Ectodermal cell (in vitro differentiated cells): ENCODE measurements around the gene NSMF.

ENCODE experiments used
- H3K27ac ChIP-seq: 2 replicates; pipeline ENCODE4 v1.7.0; 2013; ENCODE audit warnings: mild to moderate bottlenecking, low read depth, low read length; ENCODE audit not compliant: insufficient read depth, poor library complexity, severe bottlenecking
- H3K27me3 ChIP-seq: 2 replicates; pipeline ENCODE4 v1.7.0; 2013; ENCODE audit warnings: mild to moderate bottlenecking, low read length; ENCODE audit not compliant: insufficient read depth, control insufficient read depth, poor library complexity, severe bottlenecking
- H3K36me3 ChIP-seq: one replicate; pipeline ENCODE4 v1.7.0; 2013; ENCODE audit warnings: low read length; ENCODE audit not compliant: control insufficient read depth, insufficient read depth
- H3K4me1 ChIP-seq: one replicate; pipeline ENCODE4 v1.7.0; 2013; ENCODE audit warnings: low read length; ENCODE audit not compliant: control insufficient read depth, insufficient read depth
- H3K4me3 ChIP-seq: 2 replicates; pipeline ENCODE4 v1.7.0; 2013; ENCODE audit warnings: low read depth, low read length, control low read depth; ENCODE audit not compliant: insufficient read depth
- H3K9me3 ChIP-seq: 2 replicates; pipeline ENCODE4 v1.7.0; 2013; ENCODE audit warnings: mild to moderate bottlenecking, low read length, moderate library complexity; ENCODE audit not compliant: control insufficient read depth
- WGBS, 2 experiments: methylation state at CpG; one replicate each; pipeline ENCODE4 v1.1.7; 2013; ENCODE audit warnings: missing lambda C conversion rate in 2 of 2; 5-methylcytosine and 5-hydroxymethylcytosine counted together

The NSMF gene

GRCh38 chr9:137436761-137437600 is 22.2 kb downstream of the NSMF start:
- Histone ChIP-seq H3K4me3 (no peak overlapping the region), H3K4me1 (no peaks in the 10 kb centered on the region), H3K27ac (no peak overlapping the region), H3K9me3 (no peaks in the 10 kb centered on the region), H3K27me3 (peaks cover 7% of the 10 kb centered on the region), H3K36me3 (no peaks in the 10 kb centered on the region)
- 92 to 93% methylated on average over 24 of the region's 24 CpGs for WGBS, 2 experiments

GRCh38 chr9:137435980-137436760 is 23.0 kb downstream of the NSMF start:
- no peak overlapping the region for H3K27ac ChIP-seq
- no peaks in the 10 kb centered on the region for H3K36me3 ChIP-seq
- WGBS, 2 experiments = 93% methylated on average over 42 of the region's 42 CpGs
- H3K4me1 ChIP-seq = no peaks in the 10 kb centered on the region
- no peak overlapping the region for H3K4me3 ChIP-seq
- no peaks in the 10 kb centered on the region for H3K27me3 ChIP-seq
- no peaks in the 10 kb centered on the region for H3K9me3 ChIP-seq

DNA sequence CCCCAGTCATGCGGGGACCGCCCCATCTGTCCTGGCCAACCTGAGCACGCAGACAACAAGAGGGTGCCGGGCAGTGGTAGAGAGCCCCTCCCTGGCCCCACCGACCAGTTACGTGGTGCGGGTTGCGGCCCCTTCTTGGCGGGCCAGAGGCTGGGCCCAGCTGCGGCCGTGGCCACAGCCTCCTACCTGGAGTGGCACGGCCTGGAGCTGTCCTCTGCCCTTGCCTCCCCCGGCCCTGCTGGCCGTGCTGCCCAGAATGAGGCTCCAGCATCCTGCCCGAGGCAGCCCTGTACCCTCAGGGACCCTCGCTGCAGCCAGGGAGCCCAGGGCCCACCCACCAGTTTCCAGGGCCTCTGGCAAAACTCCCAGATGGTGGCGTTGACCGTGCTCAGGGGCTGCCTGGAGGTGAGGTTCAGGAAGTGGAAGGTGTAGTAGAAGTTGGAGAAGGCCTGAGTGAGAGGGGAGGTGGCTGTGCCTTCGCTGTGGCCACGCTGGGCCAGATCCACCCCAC is 23.7 kb downstream of the NSMF start:
- Histone ChIP-seq H3K36me3 (no peaks in the 10 kb centered on the region), H3K9me3 (no peaks in the 10 kb centered on the region), H3K4me1 (peaks cover 5% of the 10 kb centered on the region), H3K4me3 (no peak overlapping the region), H3K27ac (no peak overlapping the region), H3K27me3 (no peaks in the 10 kb centered on the region)
- WGBS, 2 experiments = 89 to 91% methylated on average over 20 of the region's 20 CpGs

GRCh38 chr9:137434498-137435380 is 24.4 kb downstream of the NSMF start:
- WGBS, 2 experiments = 93 to 94% methylated on average over 43 of the region's 43 CpGs
- Histone ChIP-seq H3K4me3 (no peak overlapping the region), H3K9me3 (no peaks in the 10 kb centered on the region), H3K4me1 (peaks cover 6% of the 10 kb centered on the region), H3K36me3 (no peaks in the 10 kb centered on the region), H3K27me3 (no peaks in the 10 kb centered on the region), H3K27ac (no peak overlapping the region)

DNA sequence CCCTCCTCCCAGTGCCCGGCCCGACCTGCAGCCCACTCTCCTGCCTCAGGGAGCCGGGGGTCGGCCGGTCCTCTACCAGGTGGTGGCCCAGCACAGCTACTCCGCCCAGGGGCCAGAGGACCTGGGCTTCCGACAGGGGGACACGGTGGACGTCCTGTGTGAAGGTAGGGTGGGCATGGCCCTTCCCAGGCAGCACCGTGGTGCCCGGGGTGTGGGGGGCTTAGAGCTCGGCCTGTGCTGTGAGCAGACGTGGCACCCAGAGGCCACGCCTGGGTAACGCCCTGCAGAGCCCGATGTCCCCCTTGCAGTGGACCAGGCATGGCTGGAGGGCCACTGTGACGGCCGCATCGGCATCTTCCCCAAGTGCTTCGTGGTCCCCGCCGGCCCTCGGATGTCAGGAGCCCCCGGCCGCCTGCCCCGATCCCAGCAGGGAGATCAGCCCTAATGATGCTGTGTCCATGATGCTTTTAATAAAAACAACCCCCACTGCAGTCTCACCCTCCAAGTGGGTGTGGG is 25.2 kb downstream of the NSMF start:
- H3K4me3 ChIP-seq = no peak overlapping the region
- no peaks in the 10 kb centered on the region for H3K9me3 ChIP-seq
- no peaks in the 10 kb centered on the region for H3K36me3 ChIP-seq
- peaks cover 6% of the 10 kb centered on the region for H3K4me1 ChIP-seq
- 93% methylated on average over 26 of the region's 26 CpGs for WGBS, 2 experiments
- H3K27me3 ChIP-seq = no peaks in the 10 kb centered on the region
- H3K27ac ChIP-seq = no peak overlapping the region

DNA sequence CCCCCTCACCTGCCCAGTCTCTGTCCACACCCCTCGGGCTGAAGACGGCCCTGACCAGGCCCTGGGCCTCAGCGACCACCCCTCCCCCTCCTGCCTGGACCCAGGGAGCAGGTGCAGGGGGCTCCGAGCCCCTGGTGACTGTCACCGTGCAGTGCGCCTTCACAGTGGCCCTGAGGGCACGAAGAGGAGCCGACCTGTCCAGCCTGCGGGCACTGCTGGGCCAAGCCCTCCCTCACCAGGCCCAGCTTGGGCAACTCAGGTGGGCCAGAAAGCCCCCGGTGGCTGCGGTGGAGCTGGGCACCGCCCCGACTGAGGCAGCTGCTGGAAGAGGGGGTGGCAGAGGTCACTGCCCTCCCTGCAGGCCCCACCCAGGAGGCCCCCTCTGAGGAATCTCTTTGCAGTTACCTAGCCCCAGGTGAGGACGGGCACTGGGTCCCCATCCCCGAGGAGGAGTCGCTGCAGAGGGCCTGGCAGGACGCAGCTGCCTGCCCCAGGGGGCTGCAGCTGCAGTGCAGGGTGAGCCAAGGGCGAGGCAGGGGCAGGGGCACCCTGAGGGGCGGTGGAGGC is 25.7 kb downstream of the NSMF start:
- Histone ChIP-seq H3K27me3 (no peaks in the 10 kb centered on the region), H3K36me3 (no peaks in the 10 kb centered on the region), H3K27ac (no peak overlapping the region), H3K4me3 (no peak overlapping the region), H3K4me1 (peaks cover 6% of the 10 kb centered on the region), H3K9me3 (no peaks in the 10 kb centered on the region)
- 85 to 86% methylated on average over 19 of the region's 19 CpGs for WGBS, 2 experiments

DNA sequence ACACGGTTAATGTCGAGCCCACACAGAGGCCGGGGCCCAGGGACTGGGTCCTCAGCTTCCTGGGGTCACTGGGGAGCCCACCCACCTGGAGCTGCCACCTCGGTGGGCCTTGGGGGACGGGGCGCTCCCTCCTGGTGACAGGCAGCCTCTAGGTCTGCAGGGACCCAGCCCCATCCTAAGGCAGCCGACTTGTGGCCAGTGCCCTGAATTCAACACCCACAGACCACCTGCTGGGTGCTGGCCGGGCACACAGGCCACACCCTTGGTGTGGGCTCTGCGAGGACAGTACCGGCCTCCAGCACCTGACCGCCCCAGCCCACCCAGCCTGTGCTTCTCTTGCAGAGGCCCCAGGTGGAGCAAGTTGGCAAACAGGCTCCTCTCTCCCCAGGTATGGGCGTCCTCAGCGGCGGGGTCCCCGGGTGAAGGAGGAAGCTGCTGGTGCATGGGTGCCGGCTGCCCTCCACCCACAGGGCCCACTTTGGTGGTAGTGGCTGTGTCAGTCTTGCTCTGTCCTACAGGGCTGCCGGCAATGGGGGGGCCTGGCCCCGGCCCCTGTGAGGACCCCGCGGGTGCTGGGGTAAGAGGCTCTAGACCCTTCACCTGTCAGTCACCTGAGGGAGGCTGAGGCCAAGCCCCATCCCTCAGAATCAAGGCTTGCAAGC is 26.3 kb downstream of the NSMF start:
- Histone ChIP-seq H3K4me1 (peaks cover 6% of the 10 kb centered on the region), H3K27me3 (no peaks in the 10 kb centered on the region), H3K9me3 (no peaks in the 10 kb centered on the region), H3K4me3 (no peak overlapping the region), H3K36me3 (no peaks in the 10 kb centered on the region), H3K27ac (no peak overlapping the region)
- 91% methylated on average over 20 of the region's 20 CpGs for WGBS, 2 experiments

GRCh38 chr9:137431416-137431931 is 27.7 kb downstream of the NSMF start:
- H3K4me3 ChIP-seq = no peak overlapping the region
- WGBS, 2 experiments = 89% methylated on average over 21 of the region's 21 CpGs

More at GRCh38 chr9:137431416-137431931, 27.7 kb downstream of the NSMF start:
- no peaks in the 10 kb centered on the region for H3K27me3 ChIP-seq
- no peak overlapping the region for H3K27ac ChIP-seq
- peaks cover 6% of the 10 kb centered on the region for H3K4me1 ChIP-seq
- H3K9me3 ChIP-seq = no peaks in the 10 kb centered on the region
- H3K36me3 ChIP-seq = no peaks in the 10 kb centered on the region
